ENCODE measurements around the gene ZC3H15.
"Not testable (repeated sequence)": the region's sequence is repeated elsewhere in the genome, so short reads cannot be mapped to it uniquely, and the experiment has no call there.

Gene ZC3H15

GRCh38 chr2:186485871-186486650, at the start of gene ZC3H15:
Gene ZC3H15, plus strand, starts transcription at chr2:186486260. Its CDS starts 123 bp downstream, at chr2:186486383.
- peak; percentile 98 for DNase-seq

GRCh38 chr2:186437719-186438118, 48.3 kb upstream of the ZC3H15 start:
- DNase-seq, result no peak

GRCh38 chr2:186439673-186440095, 46.4 kb upstream of the ZC3H15 start:
- DNase-seq, result peak; percentile 97

- DNase-seq, result peak; percentile 59
Measured at GRCh38 chr2:186440506-186440905, 45.6 kb upstream of the ZC3H15 start.

- no peak for DNase-seq
Measured at GRCh38 chr2:186442885-186443284, 43.2 kb upstream of the ZC3H15 start.

- DNase-seq, result no peak
Measured at GRCh38 chr2:186443851-186444250, 42.2 kb upstream of the ZC3H15 start.

GRCh38 chr2:186445506-186445905, 40.6 kb upstream of the ZC3H15 start:
- DNase-seq, result no peak

- no peak for DNase-seq
Measured at GRCh38 chr2:186455613-186456012, 30.4 kb upstream of the ZC3H15 start.

- no peak for DNase-seq
Measured at GRCh38 chr2:186456941-186457340, 29.1 kb upstream of the ZC3H15 start.

- peak; percentile 29 for DNase-seq
Measured at GRCh38 chr2:186457908-186458307, 28.2 kb upstream of the ZC3H15 start.

- DNase-seq, result peak; percentile 75
Measured at GRCh38 chr2:186459009-186459408, 27.1 kb upstream of the ZC3H15 start.

GRCh38 chr2:186460465-186460864, 25.6 kb upstream of the ZC3H15 start:
- DNase-seq, result peak; percentile 55

- DNase-seq, result no peak
Measured at GRCh38 chr2:186466743-186467142, 19.3 kb upstream of the ZC3H15 start.

GRCh38 chr2:186467421-186467820, 18.6 kb upstream of the ZC3H15 start:
- DNase-seq, result peak; percentile 30

- DNase-seq, result not testable (repeated sequence)
Measured at GRCh38 chr2:186472722-186473493, 13.2 kb upstream of the ZC3H15 start.

- not testable (repeated sequence) for DNase-seq
Measured at GRCh38 chr2:186474239-186474638, 11.8 kb upstream of the ZC3H15 start.

GRCh38 chr2:186477790-186478189, 8.3 kb upstream of the ZC3H15 start:
- DNase-seq, result no peak

GRCh38 chr2:186480991-186481390, 5.1 kb upstream of the ZC3H15 start:
- no peak for DNase-seq

GRCh38 chr2:186484062-186484735, 1.9 kb upstream of the ZC3H15 start:
- DNase-seq, result peak; percentile 62

- no peak for DNase-seq
Measured at GRCh38 chr2:186485576-186485870, 537 bp upstream of the ZC3H15 start.

GRCh38 chr2:186486651-186487647, 889 bp downstream of the ZC3H15 start:
- peak; percentile 71 for DNase-seq

- no peak for DNase-seq
Measured at GRCh38 chr2:186493564-186494085, 7.6 kb downstream of the ZC3H15 start.
